OCI-LY7 (cell line): ENCODE data around the gene KCTD8. TPM values are rescaled to one million over a fixed set of nuclear protein-coding genes. Genes with fewer than 3 reads are reported as not detected.

Experiments used
- BruUV-seq: library from RNA; stranded (reverse); fragments of 400-500 nt; replicated peaks from 2 replicates; lab custom pipeline; 2021; lab: Mats Ljungman, UMichigan
- CTCF ChIA-PET: fragments of 300-600 bp; sonication (Branson Sonifier 250); formaldehyde crosslinking; loops from one replicate; lab custom pipeline; 2022; ENCODE audit warnings: antibody characterized with exemption; ENCODE audit not compliant: unreplicated experiment; lab: Charles Lee
- POLR2A ChIA-PET: fragments of 300-600 bp; sonication (Branson Sonifier 250); formaldehyde crosslinking; loops from one replicate; lab custom pipeline; 2022; ENCODE audit warnings: antibody characterized with exemption; lab: Charles Lee
- DNase-seq: peaks from one replicate; pipeline ENCODE4 v3.0.0-alpha.2; 2015; ENCODE audit warnings: low spot score
- H2AFZ ChIP-seq: fragments of 200-600 bp; sonication (generic), shearing (Covaris generic); 2 replicates; pipeline ENCODE4 v1.6.1; 2014; ENCODE audit warnings: mild to moderate bottlenecking, antibody characterized with exemption, low read length, moderate library complexity
- H3K27ac ChIP-seq: fragments of 200-600 bp; sonication (generic); 2 replicates; pipeline ENCODE4 v1.5.1; 2014; ENCODE audit warnings: mixed run types, low read depth, mild to moderate bottlenecking, moderate library complexity, low read length, inconsistent platforms; ENCODE audit not compliant: poor library complexity, severe bottlenecking
- H3K36me3 ChIP-seq: fragments of 200-600 bp; sonication (generic); 2 replicates; pipeline ENCODE4 v1.6.1; 2014; ENCODE audit warnings: mild to moderate bottlenecking, antibody characterized with exemption, low read length, moderate library complexity, mixed read lengths; ENCODE audit not compliant: insufficient read depth
- H3K4me1 ChIP-seq: fragments of 200-600 bp; sonication (generic); 2 replicates; pipeline ENCODE4 v1.5.1; 2014; ENCODE audit warnings: mild to moderate bottlenecking, low read length; ENCODE audit not compliant: insufficient read depth, poor library complexity, severe bottlenecking
- H3K4me2 ChIP-seq: fragments of 200-600 bp; sonication (generic); 2 replicates; pipeline ENCODE4 v1.6.1; 2014; ENCODE audit warnings: mild to moderate bottlenecking, low read length
- H3K4me3 ChIP-seq: fragments of 200-600 bp; sonication (generic); 2 replicates; pipeline ENCODE4 v1.5.1; 2014; ENCODE audit warnings: mild to moderate bottlenecking, low read depth, low read length; ENCODE audit not compliant: poor library complexity, severe bottlenecking
- H3K79me2 ChIP-seq: fragments of 200-600 bp; sonication (generic); 2 replicates; pipeline ENCODE4 v1.6.1; 2016; ENCODE audit warnings: low read depth, mild to moderate bottlenecking, low read length, moderate library complexity, mixed read lengths; ENCODE audit not compliant: insufficient read depth
- H3K9me2 ChIP-seq: fragments of 200-600 bp; sonication (generic); 2 replicates; pipeline ENCODE4 v1.6.1; 2016; ENCODE audit warnings: mild to moderate bottlenecking, low read length, mixed read lengths; ENCODE audit not compliant: insufficient read depth
- H3K9me3 ChIP-seq: fragments of 200-600 bp; sonication (generic); 2 replicates; pipeline ENCODE4 v1.6.1; 2014; ENCODE audit warnings: mild to moderate bottlenecking, mixed run types, low read length, mixed read lengths
- H4K20me1 ChIP-seq: fragments of 200-600 bp; sonication (generic); 2 replicates; pipeline ENCODE4 v1.6.1; 2014; ENCODE audit warnings: mild to moderate bottlenecking, antibody characterized with exemption, low read length, moderate library complexity, mixed read lengths; ENCODE audit not compliant: insufficient read depth
- CTCF ChIP-seq: fragments of 200-600 bp; sonication (generic); conservative IDR thresholded peaks from 2 replicates; pipeline ENCODE4 v1.5.1; 2014; ENCODE audit warnings: mild to moderate bottlenecking, antibody characterized with exemption, low read length, moderate library complexity, mixed read lengths
- EZH2phosphoT487 ChIP-seq: fragments of 200-600 bp; sonication (generic); IDR thresholded peaks from 2 replicates; pipeline ENCODE4 v1.6.1; 2018; ENCODE audit warnings: low read depth, borderline replicate concordance, mild to moderate bottlenecking, mixed run types, antibody characterized with exemption, low read length, moderate library complexity, mixed read lengths
- intact Hi-C: fragments of 100-400 bp; cut with micrococcal nuclease; formaldehyde crosslinking; loops from one replicate; pipeline ENCODE4 v1.10.0; 2022; ENCODE audit not compliant: unreplicated experiment
- total RNA-seq, 2 experiments: library from RNA; depleted of rRNA in 1 of 2; stranded (reverse); fragments of >200 nt in 1 of 2; shearing (Covaris generic) in 1 of 2; gene quantifications; 2 replicates each; pipeline ENCODE4 v1.2.3, GENCODE V29; 2014 to 2022

KCTD8 gene
- total RNA-seq, 2 experiments from 2014 or later, result not detected

GRCh38 chr4:44462259-44462658 lies 13.7 kb upstream of the KCTD8 start:
- no TSS peak for BruUV-seq
- no peaks in the 10 kb centered on the region for H3K9me2 ChIP-seq
- no peak overlapping the region for H3K4me3 ChIP-seq
- CTCF ChIA-PET, result no interaction called here
- no peak overlapping the region for H3K27ac ChIP-seq
- H3K9me3 ChIP-seq, result no peaks in the 10 kb centered on the region
- intact Hi-C loops, result no loop called here
- H2AFZ ChIP-seq, result no peak overlapping the region
- no peak overlapping the region for H3K4me2 ChIP-seq
- H4K20me1 ChIP-seq, result no peaks in the 10 kb centered on the region
- H3K36me3 ChIP-seq, result no peaks in the 10 kb centered on the region
- H3K4me1 ChIP-seq, result no peaks in the 10 kb centered on the region
- POLR2A ChIA-PET, result no interaction called here
- TF ChIP-seq EZH2phosphoT487, result no peak
- TF ChIP-seq CTCF, result no peak
- H3K79me2 ChIP-seq, result no peaks in the 10 kb centered on the region
- DNase-seq, result no peak

GRCh38 chr4:44447563-44448504 lies 775 bp downstream of the KCTD8 start:
- Histone ChIP-seq H3K4me3 (no peak overlapping the region), H3K27ac (no peak overlapping the region), H3K36me3 (no peaks in the 10 kb centered on the region), H4K20me1 (no peaks in the 10 kb centered on the region), H3K9me3 (no peaks in the 10 kb centered on the region), H3K4me1 (no peaks in the 10 kb centered on the region), H2AFZ (no peak overlapping the region), H3K9me2 (no peaks in the 10 kb centered on the region), H3K79me2 (no peaks in the 10 kb centered on the region), H3K4me2 (no peak overlapping the region)
- BruUV-seq, result no TSS peak
- ChIA-PET POLR2A (no interaction called here), CTCF (no interaction called here)
- DNase-seq, result no peak
- intact Hi-C loops, result no loop called here
- TF ChIP-seq CTCF (no peak), EZH2phosphoT487 (no peak)

- H2AFZ ChIP-seq, result no peak overlapping the region
- H3K9me3 ChIP-seq, result no peaks in the 10 kb centered on the region
- POLR2A ChIA-PET, result no interaction called here
- H3K9me2 ChIP-seq, result no peaks in the 10 kb centered on the region
- H3K4me3 ChIP-seq, result no peak overlapping the region
- intact Hi-C loops, result no loop called here
- no peaks in the 10 kb centered on the region for H3K4me1 ChIP-seq
- H3K4me2 ChIP-seq, result no peak overlapping the region
- DNase-seq, result no peak
- TF ChIP-seq EZH2phosphoT487 (no peak), CTCF (no peak)
- CTCF ChIA-PET, result no interaction called here
- no peak overlapping the region for H3K27ac ChIP-seq
- no TSS peak for BruUV-seq
- H4K20me1 ChIP-seq, result no peaks in the 10 kb centered on the region
- H3K79me2 ChIP-seq, result no peaks in the 10 kb centered on the region
- no peaks in the 10 kb centered on the region for H3K36me3 ChIP-seq
Observed at GRCh38 chr4:44446801-44447562, 1.6 kb downstream of the KCTD8 start.
